ENCODE data around the gene SDC3. TPM values are rescaled to one million over a fixed set of nuclear protein-coding genes. Genes with fewer than 3 reads are reported as not detected.

Gene SDC3
- total RNA-seq, 1 experiment from 2014 or later = 10.0 TPM

GRCh38 chr1:30890502-30891226, 17.9 kb downstream of the SDC3 start:
- TF ChIP-seq EZH2phosphoT487 (IDR thresholded peaks at IDR 0.05; ENCODE audit: borderline replicate concordance, low read length) (no peak), EZH2 (IDR thresholded peaks at IDR 0.05; ENCODE audit: low read length, unreplicated experiment) (no peak), CTCF (conservative IDR thresholded peaks at IDR 0.05; ENCODE audit: low read depth, low read length) (no peak)
- Histone ChIP-seq H3K9ac (ENCODE audit: low read length) (no peak overlapping the region), H2AFZ (ENCODE audit: low read length) (no peak overlapping the region), H3K27me3 (ENCODE audit: low read length) (no peaks in the 10 kb centered on the region), H3K4me1 (ENCODE audit: insufficient read depth, low read length) (no peaks in the 10 kb centered on the region), H3K4me3 (ENCODE audit: low read length) (no peak overlapping the region), H3K36me3 (ENCODE audit: low read depth, low read length) (no peaks in the 10 kb centered on the region), H3F3A (ENCODE audit: low read length, unreplicated experiment) (no peaks in the 10 kb centered on the region), H3K27ac (ENCODE audit: low read length) (no peak overlapping the region), H3K79me2 (ENCODE audit: low read length) (no peaks in the 10 kb centered on the region), H3K9me3 (ENCODE audit: low read length) (no peaks in the 10 kb centered on the region), H4K20me1 (ENCODE audit: low read length) (no peaks in the 10 kb centered on the region), H3K9me2 (replicated peaks; ENCODE audit: low read length) (no peaks in the 10 kb centered on the region), H3K4me2 (ENCODE audit: low read length) (no peak overlapping the region)
- BruUV-seq (replicated peaks) = no TSS peak
- CTCF ChIA-PET = no interaction called here
- intact Hi-C loops (cut with micrococcal nuclease) = no loop called here
- DNase-seq (no peak), ATAC-seq (no peak)
- POLR2A ChIA-PET (ENCODE audit: unreplicated experiment) = no interaction called here

GRCh38 chr1:30889511-30889910, 19.0 kb downstream of the SDC3 start:
- no peak for DNase-seq
- Histone ChIP-seq H3F3A (ENCODE audit: low read length, unreplicated experiment) (no peaks in the 10 kb centered on the region), H2AFZ (ENCODE audit: low read length) (no peak overlapping the region), H3K9ac (ENCODE audit: low read length) (no peak overlapping the region), H3K4me3 (ENCODE audit: low read length) (no peak overlapping the region), H3K27ac (ENCODE audit: low read length) (no peak overlapping the region), H4K20me1 (ENCODE audit: low read length) (no peaks in the 10 kb centered on the region), H3K9me3 (ENCODE audit: low read length) (no peaks in the 10 kb centered on the region), H3K27me3 (ENCODE audit: low read length) (no peaks in the 10 kb centered on the region), H3K79me2 (ENCODE audit: low read length) (no peaks in the 10 kb centered on the region), H3K36me3 (ENCODE audit: low read depth, low read length) (no peaks in the 10 kb centered on the region), H3K9me2 (replicated peaks; ENCODE audit: low read length) (no peaks in the 10 kb centered on the region), H3K4me1 (ENCODE audit: insufficient read depth, low read length) (no peaks in the 10 kb centered on the region), H3K4me2 (ENCODE audit: low read length) (no peak overlapping the region)
- intact Hi-C loops (cut with micrococcal nuclease) = no loop called here
- no TSS peak for BruUV-seq (replicated peaks)
- no peak for ATAC-seq
- TF ChIP-seq CTCF (conservative IDR thresholded peaks at IDR 0.05; ENCODE audit: low read depth, low read length) (no peak), EZH2phosphoT487 (IDR thresholded peaks at IDR 0.05; ENCODE audit: borderline replicate concordance, low read length) (no peak), EZH2 (IDR thresholded peaks at IDR 0.05; ENCODE audit: low read length, unreplicated experiment) (no peak)
- POLR2A ChIA-PET (ENCODE audit: unreplicated experiment) = no interaction called here
- CTCF ChIA-PET = no interaction called here

- no peak overlapping the region for H3K4me2 ChIP-seq (ENCODE audit: low read length)
- no peaks in the 10 kb centered on the region for H3F3A ChIP-seq (ENCODE audit: low read length, unreplicated experiment)
- ChIA-PET CTCF (no interaction called here), POLR2A (ENCODE audit: unreplicated experiment) (no interaction called here)
- no peak for TF ChIP-seq EZH2phosphoT487 (IDR thresholded peaks at IDR 0.05; ENCODE audit: borderline replicate concordance, low read length)
- no peak for TF ChIP-seq CTCF (conservative IDR thresholded peaks at IDR 0.05; ENCODE audit: low read depth, low read length)
- no peak for TF ChIP-seq EZH2 (IDR thresholded peaks at IDR 0.05; ENCODE audit: low read length, unreplicated experiment)
- H2AFZ ChIP-seq (ENCODE audit: low read length) = no peak overlapping the region
- no TSS peak for BruUV-seq (replicated peaks)
- H4K20me1 ChIP-seq (ENCODE audit: low read length) = no peaks in the 10 kb centered on the region
- H3K9me3 ChIP-seq (ENCODE audit: low read length) = no peaks in the 10 kb centered on the region
- intact Hi-C loops (cut with micrococcal nuclease) = no loop called here
- H3K9ac ChIP-seq (ENCODE audit: low read length) = no peak overlapping the region
- no peaks in the 10 kb centered on the region for H3K4me1 ChIP-seq (ENCODE audit: insufficient read depth, low read length)
- ATAC-seq = no peak
- no peak overlapping the region for H3K27ac ChIP-seq (ENCODE audit: low read length)
- H3K36me3 ChIP-seq (ENCODE audit: low read depth, low read length) = no peaks in the 10 kb centered on the region
- no peak overlapping the region for H3K4me3 ChIP-seq (ENCODE audit: low read length)
- H3K27me3 ChIP-seq (ENCODE audit: low read length) = no peaks in the 10 kb centered on the region
- H3K79me2 ChIP-seq (ENCODE audit: low read length) = no peaks in the 10 kb centered on the region
- no peaks in the 10 kb centered on the region for H3K9me2 ChIP-seq (replicated peaks; ENCODE audit: low read length)
- no peak for DNase-seq
These were observed 19.6 kb downstream of the SDC3 start for GRCh38 chr1:30888975-30889374.
